Stimulated activated effector memory CD8-positive, alpha-beta T cell treated with anti-CD3 and anti-CD28 coated beads, Interleukin-12 subunit alpha, Interleukin-12 subunit beta, amount 100 ng/mL, for 72 hours (primary cell): ENCODE measurements around the gene COPS7A.
"Not testable (repeated sequence)": the region's sequence is repeated elsewhere in the genome, so short reads cannot be mapped to it uniquely, and the experiment has no call there.

Experiments
- ATAC-seq: fragments of 150-1000 bp; cut with Tn5 transposase; 2 replicates; pipeline ENCODE4 v1.10.0; 2021
- DNase-seq, 2 donors: peaks; one replicate each; pipeline ENCODE4 v3.0.0; 2021 to 2022; ENCODE audit warnings: low spot score in 2 of 2
- H3K27ac Mint-ChIP-seq: one replicate; pipeline ENCODE4 v1.8.0; 2022; ENCODE audit warnings: mild to moderate bottlenecking, mixed read lengths
- H3K36me3 Mint-ChIP-seq: one replicate; pipeline ENCODE4 v1.8.0; 2022; ENCODE audit warnings: mild to moderate bottlenecking, mixed read lengths
- H3K4me1 Mint-ChIP-seq: one replicate; pipeline ENCODE4 v1.8.0; 2022; ENCODE audit warnings: mixed read lengths
- H3K4me3 Mint-ChIP-seq: one replicate; pipeline ENCODE4 v1.8.0; 2022; ENCODE audit warnings: mild to moderate bottlenecking, mixed read lengths
- H3K9me3 Mint-ChIP-seq: one replicate; pipeline ENCODE4 v1.8.0; 2022; ENCODE audit warnings: mixed read lengths

The COPS7A gene

DNA sequence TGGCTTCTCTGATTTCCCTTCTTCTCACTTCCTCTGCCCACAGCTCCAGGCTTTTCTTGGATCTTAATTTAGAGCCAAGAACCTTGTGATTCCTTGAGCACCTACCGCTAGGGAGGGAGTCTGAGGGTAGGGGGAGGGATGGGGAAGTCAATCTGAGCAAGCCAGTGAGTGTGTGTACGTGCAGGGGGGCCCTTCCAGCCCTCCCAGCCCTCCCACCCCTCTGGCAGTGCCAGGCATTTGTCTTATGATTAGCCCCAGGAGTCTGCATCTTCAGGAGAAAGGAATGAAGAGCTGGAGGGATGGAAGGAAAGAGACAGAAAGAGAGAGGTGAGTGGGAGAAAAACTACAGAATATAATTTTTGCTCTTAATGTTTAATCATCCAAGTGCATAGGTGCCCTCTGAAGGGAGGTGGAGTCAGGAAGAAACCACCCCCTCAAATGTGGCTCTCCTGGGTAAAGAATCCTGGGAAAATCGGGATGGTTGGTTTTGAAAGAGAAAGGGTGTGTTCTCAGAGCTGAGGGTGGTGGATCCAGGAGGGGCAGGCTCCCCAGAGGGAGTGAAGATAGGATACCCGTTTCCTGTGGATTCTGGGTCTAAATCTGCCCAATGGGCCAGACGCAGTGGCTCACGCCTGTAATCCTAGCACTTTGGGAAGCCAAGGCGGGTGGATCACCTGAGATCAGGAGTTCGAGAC is 25.3 kb upstream of the COPS7A start:
- H3K36me3 Mint-ChIP-seq, result no peaks in the 10 kb centered on the region
- no peak for ATAC-seq
- peak overlapping the region; percentile 74 for H3K4me3 Mint-ChIP-seq
- no peak for DNase-seq
- no peaks in the 10 kb centered on the region for H3K9me3 Mint-ChIP-seq
- H3K27ac Mint-ChIP-seq, result peak overlapping the region; percentile 15
- peaks cover 23% of the 10 kb centered on the region for H3K4me1 Mint-ChIP-seq

DNA sequence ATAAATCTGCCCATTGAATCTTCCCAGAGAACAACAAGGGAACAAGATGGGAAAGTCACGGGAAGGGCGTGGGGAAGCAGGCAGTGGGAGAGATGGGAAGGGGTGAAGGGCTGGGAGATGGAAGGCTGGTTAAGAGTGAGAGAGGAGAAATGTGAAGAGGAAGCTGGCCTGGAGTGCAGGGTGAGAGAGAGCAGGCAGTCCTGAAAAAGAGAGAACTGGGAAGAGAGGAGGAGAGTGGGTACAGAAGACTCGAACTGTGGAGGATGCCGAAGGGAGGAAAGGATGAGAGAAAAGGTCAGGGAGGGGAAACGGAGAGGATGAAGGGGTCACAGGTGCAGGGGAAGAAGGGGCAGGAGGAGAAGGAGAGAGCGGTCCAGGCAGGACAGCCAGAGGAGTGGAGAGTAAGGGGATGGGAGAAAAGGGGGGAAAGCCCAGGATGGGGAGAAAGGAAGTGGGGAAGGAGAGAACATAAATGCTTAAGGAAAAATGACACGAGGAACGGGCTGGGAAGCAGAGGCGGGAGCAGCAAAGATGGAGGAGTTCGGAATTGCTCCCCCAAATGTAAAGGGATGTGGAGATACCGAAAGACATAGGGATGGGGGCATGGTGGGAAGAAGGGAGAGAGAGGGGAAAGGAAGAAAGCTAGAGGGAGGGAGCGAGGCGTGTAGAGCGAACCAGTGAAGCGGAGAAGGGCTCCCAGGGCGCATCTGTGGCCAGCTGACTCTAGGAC is 24.4 kb upstream of the COPS7A start:
- peak overlapping the region; percentile 74 for H3K4me3 Mint-ChIP-seq
- H3K36me3 Mint-ChIP-seq, result no peaks in the 10 kb centered on the region
- no peaks in the 10 kb centered on the region for H3K9me3 Mint-ChIP-seq
- H3K4me1 Mint-ChIP-seq, result peaks cover 20% of the 10 kb centered on the region
- DNase-seq (no peak), ATAC-seq (no peak)
- peak overlapping the region; percentile 15 for H3K27ac Mint-ChIP-seq

DNA sequence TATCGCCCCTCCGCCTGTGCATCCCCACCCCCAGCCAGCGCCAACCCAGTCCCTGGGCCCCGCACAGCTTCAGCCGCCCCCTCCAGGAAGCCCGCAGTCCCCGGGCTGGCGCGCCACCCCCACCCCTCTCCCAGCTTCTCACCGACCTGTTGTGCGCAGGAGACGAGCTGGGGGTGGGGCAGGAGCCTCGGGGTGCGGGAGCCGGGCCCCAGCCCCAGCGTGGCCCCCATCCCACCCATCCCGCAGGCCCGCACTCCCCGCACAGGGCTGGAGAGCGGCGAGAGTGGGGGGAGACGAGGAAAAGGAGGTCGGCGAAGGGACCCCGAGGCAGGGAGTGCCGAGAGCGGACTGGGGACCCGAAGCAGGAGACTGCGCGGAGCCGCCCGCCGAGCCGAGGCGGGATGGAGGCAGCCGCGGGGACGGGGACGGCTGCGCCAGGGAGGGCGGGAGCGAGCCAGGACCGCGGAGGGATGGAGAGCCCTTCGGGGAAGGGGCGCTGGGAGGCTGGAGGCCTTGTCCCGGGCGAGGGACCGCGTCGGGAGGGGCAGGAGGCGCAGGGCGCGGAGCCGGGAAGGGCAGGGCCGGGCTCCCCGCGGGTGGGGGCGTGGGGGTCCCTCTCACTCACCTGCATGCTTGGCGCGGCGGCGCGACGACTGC is 23.7 kb upstream of the COPS7A start:
- DNase-seq (no peak), ATAC-seq (peak; percentile 57)
- peaks cover 20% of the 10 kb centered on the region for H3K4me1 Mint-ChIP-seq
- H3K27ac Mint-ChIP-seq, result peak overlapping the region; percentile 15
- no peaks in the 10 kb centered on the region for H3K36me3 Mint-ChIP-seq
- no peaks in the 10 kb centered on the region for H3K9me3 Mint-ChIP-seq
- peak overlapping the region; percentile 74 for H3K4me3 Mint-ChIP-seq

DNA sequence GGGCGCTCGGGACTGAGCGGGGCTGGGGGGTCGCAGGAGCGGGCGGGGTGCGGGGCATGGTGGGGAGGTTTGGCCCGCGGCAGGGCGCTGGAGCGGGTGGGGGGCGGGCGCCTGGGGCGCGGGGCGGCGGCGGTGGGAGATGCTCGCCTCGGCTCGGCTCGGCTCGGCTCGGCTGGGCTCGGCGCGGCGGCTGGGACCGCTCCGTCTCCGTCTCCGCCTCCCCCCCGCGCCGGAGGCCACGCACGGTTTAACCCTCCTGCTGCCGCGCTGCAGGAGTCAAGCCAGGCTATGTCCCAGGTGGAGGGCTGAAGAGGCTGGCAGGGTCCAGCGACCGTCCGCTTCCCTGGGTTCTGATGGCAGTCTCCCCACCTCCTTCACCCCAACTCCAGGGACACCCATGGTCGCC is 23.2 kb upstream of the COPS7A start, which contains the start of gene PIANP:
Gene PIANP (minus strand): TSS at position 170 of the 406 bp plus-strand sequence. CDS start 2,754 bp downstream, outside the sequence.
- peak in 1 of 2 donors; percentile 27 for DNase-seq
- Mint-ChIP-seq H3K36me3 (no peaks in the 10 kb centered on the region), H3K27ac (peak within 1 kb of the TSS; percentile 15), H3K9me3 (no peaks in the 10 kb centered on the region), H3K4me1 (peaks cover 20% of the 10 kb centered on the region), H3K4me3 (peak within 1 kb of the TSS; percentile 74)
- peak; percentile 83 for ATAC-seq

GRCh38 chr12:6701078-6701768 is 22.6 kb upstream of the COPS7A start:
- H3K9me3 Mint-ChIP-seq, result no peaks in the 10 kb centered on the region
- H3K36me3 Mint-ChIP-seq, result no peaks in the 10 kb centered on the region
- ATAC-seq (no peak), DNase-seq (no peak)
- H3K4me3 Mint-ChIP-seq, result peak overlapping the region; percentile 74
- no peak overlapping the region for H3K27ac Mint-ChIP-seq
- H3K4me1 Mint-ChIP-seq, result peaks cover 20% of the 10 kb centered on the region

DNA sequence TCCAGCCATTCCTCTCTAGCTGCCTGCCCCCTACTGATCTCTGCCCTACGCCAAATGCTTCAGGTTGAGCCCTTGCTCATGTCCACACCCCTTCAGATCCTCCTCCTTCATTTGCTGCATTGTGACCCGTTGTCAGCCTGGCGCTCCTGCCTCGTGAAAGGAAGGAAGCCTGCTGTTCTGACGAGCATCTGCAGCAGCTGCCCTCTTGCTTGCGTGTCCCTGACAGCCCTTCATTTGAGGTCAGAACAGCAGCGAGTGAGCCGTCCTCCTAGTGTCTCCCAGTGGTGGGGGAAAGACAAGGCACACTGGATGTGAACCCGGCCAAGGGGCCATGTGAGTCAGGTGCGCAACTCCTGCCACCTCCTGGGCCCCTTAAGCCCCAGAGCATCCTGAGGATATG is 20.2 kb upstream of the COPS7A start:
- peaks cover 10% of the 10 kb centered on the region for H3K4me1 Mint-ChIP-seq
- H3K9me3 Mint-ChIP-seq, result no peaks in the 10 kb centered on the region
- no peaks in the 10 kb centered on the region for H3K36me3 Mint-ChIP-seq
- no peak for ATAC-seq
- no peak overlapping the region for H3K27ac Mint-ChIP-seq
- no peak overlapping the region for H3K4me3 Mint-ChIP-seq
- DNase-seq, result no peak

DNA sequence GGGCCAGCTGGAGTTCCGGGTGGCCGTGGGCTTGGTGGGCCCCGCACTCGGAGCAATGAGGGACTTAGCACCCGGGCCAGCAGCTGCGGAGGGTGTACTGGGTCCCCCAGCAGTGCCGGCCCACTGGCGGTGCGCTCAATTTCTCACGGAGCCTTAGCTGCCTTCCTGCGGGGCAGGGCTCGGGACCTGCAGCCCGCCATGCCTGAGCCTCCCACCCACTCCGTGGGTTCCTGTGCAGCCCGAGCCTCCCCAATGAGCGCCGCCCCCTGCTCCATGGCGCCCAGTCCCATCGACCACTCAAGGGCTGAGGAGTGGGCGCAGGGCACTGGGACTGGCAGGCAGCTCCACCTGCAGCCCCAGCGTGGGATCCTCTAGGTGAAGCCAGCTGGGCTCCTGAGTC is 15.5 kb upstream of the COPS7A start:
- H3K4me1 Mint-ChIP-seq, ATAC-seq, H3K36me3 Mint-ChIP-seq, H3K4me3 Mint-ChIP-seq, H3K9me3 Mint-ChIP-seq, DNase-seq: not testable (repeated sequence)
- H3K27ac Mint-ChIP-seq, result peak overlapping the region; percentile 67

DNA sequence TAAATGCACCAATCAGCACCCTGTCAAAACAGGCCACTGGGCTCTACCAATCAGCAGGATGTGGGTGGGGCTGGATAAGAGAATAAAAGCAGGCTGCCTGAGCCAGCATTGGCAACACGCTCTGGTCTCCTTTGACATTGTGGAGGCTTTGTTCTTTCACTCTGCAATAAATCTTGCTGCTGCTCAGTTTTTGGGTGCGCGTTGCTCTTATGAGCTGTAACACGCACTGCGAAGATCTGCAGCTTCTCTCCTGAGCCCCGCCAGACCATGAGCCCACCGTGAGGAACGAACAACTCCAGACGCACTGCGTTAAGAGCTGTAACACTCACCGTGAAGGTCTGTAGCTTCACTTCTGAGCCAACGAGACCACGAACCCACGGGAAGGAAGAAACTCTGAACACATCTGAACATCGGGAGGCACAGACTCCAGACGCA is 14.9 kb upstream of the COPS7A start:
- peak; percentile 42 for ATAC-seq
- peak overlapping the region; percentile 59 for H3K4me3 Mint-ChIP-seq
- H3K27ac Mint-ChIP-seq, result peak overlapping the region; percentile 67
- peaks cover 8% of the 10 kb centered on the region for H3K4me1 Mint-ChIP-seq
- DNase-seq, result peak in 1 of 2 donors; percentile 68
- no peaks in the 10 kb centered on the region for H3K9me3 Mint-ChIP-seq
- H3K36me3 Mint-ChIP-seq, result no peaks in the 10 kb centered on the region

DNA sequence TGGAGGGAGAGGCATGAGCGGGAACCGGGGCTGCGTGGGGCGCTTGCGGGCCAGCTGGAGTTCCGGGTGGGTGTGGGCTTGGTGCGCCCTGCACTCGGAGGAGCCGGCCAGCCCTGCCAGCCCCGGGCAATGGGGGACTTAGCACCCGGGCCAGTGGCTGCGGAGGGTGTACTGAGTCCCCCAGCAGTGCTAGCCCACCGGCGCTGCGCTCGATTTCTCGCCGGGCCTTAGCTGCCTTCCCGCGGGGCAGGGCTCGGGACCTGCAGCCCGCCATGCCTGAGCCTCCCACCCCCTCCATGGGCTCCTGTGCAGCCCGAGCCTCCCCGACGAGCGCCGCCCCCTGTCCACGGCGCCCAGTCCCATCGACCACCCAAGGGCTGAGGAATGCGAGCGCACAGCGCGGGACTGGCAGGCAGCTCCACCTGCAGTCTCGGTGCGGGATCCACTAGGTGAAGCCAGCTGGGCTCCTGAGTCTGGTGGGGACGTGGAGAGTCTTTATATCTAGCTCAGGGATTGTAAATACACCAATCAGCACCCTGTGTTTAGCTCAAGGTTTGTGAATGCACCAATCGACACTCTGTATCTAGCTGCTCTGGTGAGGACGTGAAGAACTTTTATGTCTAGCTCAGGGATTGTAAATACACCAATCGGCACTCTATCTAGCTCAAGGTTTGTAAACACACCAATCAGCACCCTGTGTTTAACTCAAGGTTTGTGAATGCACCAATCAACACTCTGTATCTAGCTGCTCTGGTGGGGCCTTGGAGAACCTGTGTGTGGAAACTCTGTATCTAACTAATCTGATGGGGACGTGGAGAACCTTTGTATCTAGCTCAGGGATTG is 7.6 kb upstream of the COPS7A start:
- H3K4me3 Mint-ChIP-seq, H3K9me3 Mint-ChIP-seq, DNase-seq, H3K27ac Mint-ChIP-seq, H3K4me1 Mint-ChIP-seq, ATAC-seq, H3K36me3 Mint-ChIP-seq: not testable (repeated sequence)

DNA sequence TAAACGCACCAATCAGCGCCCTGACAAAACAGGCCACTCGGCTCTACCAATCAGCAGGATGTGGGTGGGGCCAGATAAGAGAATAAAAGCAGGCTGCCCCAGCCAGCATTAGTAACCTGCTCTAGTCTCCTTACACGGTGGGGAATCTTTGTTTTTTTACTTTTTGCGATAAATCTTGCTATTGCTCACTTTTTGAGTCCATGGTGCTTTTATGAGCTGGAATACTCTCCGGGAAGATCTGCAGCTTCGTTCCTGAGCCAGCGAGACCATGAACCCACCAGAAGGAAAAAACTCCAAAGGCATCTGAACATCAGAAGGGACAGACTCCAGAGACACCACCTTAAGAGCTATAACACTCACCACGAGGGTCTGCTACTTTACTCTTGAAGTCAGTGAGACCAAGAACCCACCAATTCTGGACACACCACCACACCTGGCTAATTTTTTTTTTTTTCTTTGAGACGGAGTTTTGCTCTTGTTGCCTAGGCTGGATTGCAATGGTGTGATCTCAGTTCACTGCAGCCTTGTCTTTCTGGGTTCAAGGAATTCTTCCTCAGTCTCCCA is 6.9 kb upstream of the COPS7A start:
- H3K27ac Mint-ChIP-seq, result no peak overlapping the region
- H3K9me3 Mint-ChIP-seq, result no peaks in the 10 kb centered on the region
- H3K36me3 Mint-ChIP-seq, result no peaks in the 10 kb centered on the region
- DNase-seq (no peak), ATAC-seq (no peak)
- H3K4me1 Mint-ChIP-seq, result no peaks in the 10 kb centered on the region
- H3K4me3 Mint-ChIP-seq, result no peak overlapping the region

DNA sequence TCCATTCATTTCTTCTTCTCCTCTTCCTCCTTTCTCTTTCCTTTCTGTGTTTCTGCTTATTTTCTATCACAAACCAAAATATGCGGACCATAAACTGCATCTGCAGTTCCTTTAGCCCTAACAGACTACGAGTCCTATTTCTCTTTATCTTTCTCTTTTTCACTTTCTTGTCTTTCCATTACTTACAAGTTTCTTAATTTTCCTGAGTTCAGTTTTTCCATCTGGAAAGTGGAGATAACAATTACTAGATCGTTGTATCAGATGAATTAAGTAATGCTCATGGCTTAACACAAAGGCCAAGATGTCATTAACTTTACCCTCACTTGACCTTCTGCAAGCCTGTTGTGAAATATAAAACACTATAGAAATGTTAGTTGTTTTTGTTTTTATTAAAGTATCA is 983 bp upstream of the COPS7A start:
- ATAC-seq, result no peak
- peaks cover 26% of the 10 kb centered on the region for H3K36me3 Mint-ChIP-seq
- DNase-seq, result no peak
- H3K27ac Mint-ChIP-seq, result no peak overlapping the region
- peak overlapping the region; percentile 88 for H3K4me3 Mint-ChIP-seq
- H3K9me3 Mint-ChIP-seq, result no peaks in the 10 kb centered on the region
- H3K4me1 Mint-ChIP-seq, result peaks cover 21% of the 10 kb centered on the region

- Mint-ChIP-seq H3K27ac (peak overlapping the region; percentile 95), H3K4me1 (peaks cover 21% of the 10 kb centered on the region), H3K9me3 (no peaks in the 10 kb centered on the region), H3K4me3 (peak overlapping the region; percentile 88), H3K36me3 (peaks cover 35% of the 10 kb centered on the region)
- ATAC-seq (peak; percentile 49), DNase-seq (peak in 1 of 2 donors; percentile 68)
Measured at GRCh38 chr12:6724409-6724797, 557 bp downstream of the COPS7A start.

- DNase-seq (no peak), ATAC-seq (no peak)
- Mint-ChIP-seq H3K36me3 (peaks cover 44% of the 10 kb centered on the region), H3K27ac (no peak overlapping the region), H3K4me1 (peaks cover 21% of the 10 kb centered on the region), H3K9me3 (no peaks in the 10 kb centered on the region), H3K4me3 (peak overlapping the region; percentile 88)
Measured at GRCh38 chr12:6725350-6725749, 1.5 kb downstream of the COPS7A start.

- ATAC-seq, result no peak
- peaks cover 5% of the 10 kb centered on the region for H3K4me1 Mint-ChIP-seq
- peaks cover 69% of the 10 kb centered on the region for H3K36me3 Mint-ChIP-seq
- DNase-seq, result no peak
- H3K9me3 Mint-ChIP-seq, result no peaks in the 10 kb centered on the region
- H3K27ac Mint-ChIP-seq, result no peak overlapping the region
- no peak overlapping the region for H3K4me3 Mint-ChIP-seq
Measured at GRCh38 chr12:6729186-6729585, 5.3 kb downstream of the COPS7A start.
